GM13977 (cell line): ENCODE data around the gene RPL11.
A peak's percentile ranks its signal among the peaks of the same experiment; 100 is the strongest.

Experiments
- DNase-seq: peaks from one replicate; pipeline ENCODE4 v3.0.0; 2012; ENCODE audit warnings: low spot score
- CTCF ChIP-seq: IDR thresholded peaks from 2 replicates; pipeline ENCODE4 v1.5.1; 2012; ENCODE audit warnings: mild to moderate bottlenecking, control low read depth; ENCODE audit not compliant: insufficient read depth; ENCODE audit errors: extremely low read depth, missing control alignments
- in situ Hi-C: fragments of 300-500 bp; cut with MboI; formaldehyde crosslinking; loops from one replicate; pipeline ENCODE4 v1.12.0; 2022; ENCODE audit warnings: low sequenced_read_pairs, low pct_unique_long_range_greater_than_20kb, mixed read lengths, inconsistent platforms; ENCODE audit not compliant: unreplicated experiment

RPL11 gene

GRCh38 chr1:23709229-23709628 is 17.6 kb downstream of the RPL11 start:
- no peak for DNase-seq
- TF ChIP-seq CTCF: no peak
- in situ Hi-C loops: no loop called here

- no peak for DNase-seq
- in situ Hi-C loops: no loop called here
- peak; percentile 40 for TF ChIP-seq CTCF
These were observed 26.9 kb downstream of the RPL11 start for GRCh38 chr1:23718482-23718881.

- DNase-seq: no peak
- in situ Hi-C loops: no loop called here
These were observed 27.7 kb downstream of the RPL11 start for GRCh38 chr1:23719162-23719820.

GRCh38 chr1:23720256-23720995 is 28.8 kb downstream of the RPL11 start:
- in situ Hi-C loops: no loop called here
- TF ChIP-seq CTCF: no peak
- peak; percentile 73 for DNase-seq

More at GRCh38 chr1:23719162-23719820, 27.7 kb downstream of the RPL11 start:
- TF ChIP-seq CTCF: no peak

- in situ Hi-C loops: no loop called here
- TF ChIP-seq CTCF: no peak
- no peak for DNase-seq
These were observed 31.0 kb downstream of the RPL11 start for GRCh38 chr1:23722652-23723051.

- no peak for TF ChIP-seq CTCF
- DNase-seq: no peak
- in situ Hi-C loops: no loop called here
These were observed 35.1 kb downstream of the RPL11 start for GRCh38 chr1:23726686-23727085.
